Spleen (tissue), 7 donors: ENCODE results near the gene NLRP1.

ENCODE experiments used
- CTCF ChIP-seq, 11 experiments: fragments of 200-600 bp in 7 of 11; fragments of 450-650 bp in 4 of 11; sonication (generic) in 4 of 11; IDR thresholded peaks in 8 of 11; conservative IDR thresholded peaks in 3 of 11; 1 replicate in 7 of 11; 2 replicates in 4 of 11; pipeline versions ENCODE4 v1.4.0 to v1.8.0; 2016 to 2021; ENCODE audit warnings: antibody characterized with exemption in 11 of 11, inconsistent platforms in 4 of 11, mild to moderate bottlenecking in 1 of 11
- POLR2A ChIP-seq, 3 donors: fragments of 450-650 bp; IDR thresholded peaks; one replicate each; pipeline ENCODE4 v1.5.1; 2017; ENCODE audit warnings: antibody characterized with exemption in 3 of 3, mild to moderate bottlenecking in 1 of 3
- POLR2AphosphoS5 ChIP-seq, 3 donors: sonication (generic); formaldehyde crosslinking; IDR thresholded peaks; one replicate each; pipeline ENCODE4 v1.5.1; 2017; ENCODE audit warnings: antibody characterized with exemption in 3 of 3
- donor health status: DM: no; HTN: no; CAD: no; lungs with moderate emphysema.
- donor health status: DM: no; HTN: no; CAD: no.
- donor health status: DM: no; HTN: no; CAD: no.

- TF ChIP-seq CTCF (IDR thresholded peaks at IDR 0.05 in 8 of 11, conservative IDR thresholded peaks at IDR 0.05 in 3 of 11) (no peak), POLR2A (IDR thresholded peaks at IDR 0.05) (no peak), POLR2AphosphoS5 (IDR thresholded peaks at IDR 0.05) (no peak)
Observed at GRCh38 chr17:5506307-5506706, 78.0 kb downstream of the NLRP1 start.
